HL-60 (cell line): ENCODE data around the gene COL23A1.

Experiments used
- DNase-seq, 2 experiments: peaks; one replicate each; pipeline ENCODE4 v3.0.0-alpha.2; 2010 to 2020; ENCODE audit warnings: low read depth in 1 of 2, low spot score in 1 of 2
- H3K27ac ChIP-seq: fragments of 250-450 bp; sonication (Bioruptor Pico); replicated peaks from 2 replicates; pipeline ENCODE4 v1.5.1; 2020; ENCODE audit warnings: mild to moderate bottlenecking, moderate library complexity
- H3K27me3 ChIP-seq: fragments of 250-450 bp; sonication (Bioruptor Pico); 2 replicates; pipeline ENCODE4 v1.5.1; 2021; ENCODE audit warnings: mild to moderate bottlenecking, moderate library complexity; ENCODE audit not compliant: insufficient read depth, poor library complexity, severe bottlenecking
- H3K4me3 ChIP-seq: replicated peaks from 2 replicates; pipeline ENCODE4 v1.5.1; 2011; ENCODE audit warnings: mild to moderate bottlenecking, control low read depth, low read length; ENCODE audit not compliant: insufficient read depth
- GABPA ChIP-seq: IDR thresholded peaks from 2 replicates; pipeline ENCODE4 v1.6.1; 2012; ENCODE audit warnings: low read depth
- POLR2AphosphoS5 ChIP-seq: IDR thresholded peaks from 2 replicates; pipeline ENCODE4 v1.6.1; 2012; ENCODE audit warnings: low read depth
- SPI1 ChIP-seq: IDR thresholded peaks from 2 replicates; pipeline ENCODE4 v1.6.1; 2012; ENCODE audit warnings: low read depth, mild to moderate bottlenecking, borderline replicate concordance
- TF ChIP-seq, protein P1 (sequence below): IDR thresholded peaks from one replicate; pipeline ENCODE4 v1.5.1; 2011; ENCODE audit warnings: low read length, control low read depth, inconsistent platforms; ENCODE audit not compliant: insufficient read depth
- TF ChIP-seq, protein P2 (sequence below): IDR thresholded peaks from 2 replicates; pipeline ENCODE4 v1.6.1; 2012; ENCODE audit warnings: low read depth; ENCODE audit not compliant: insufficient replicate concordance

COL23A1 gene

DNA sequence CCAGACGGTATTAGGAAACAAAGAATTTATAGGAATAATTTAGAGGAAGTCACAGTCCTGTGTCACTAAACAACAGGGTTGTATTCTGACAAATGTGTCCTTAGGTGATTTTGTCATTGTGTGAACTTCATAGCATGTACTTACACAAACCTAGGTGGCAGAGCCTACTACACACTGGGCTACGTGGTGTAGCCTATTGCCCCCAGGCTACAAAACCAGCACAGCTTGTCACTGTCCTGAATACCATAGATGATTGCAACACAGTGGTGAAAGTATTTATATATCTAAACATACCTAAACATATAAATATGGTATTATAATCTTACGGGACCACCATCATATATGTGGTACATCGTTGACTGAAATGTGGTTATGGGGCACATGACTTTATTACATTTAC, 69.3 kb downstream of the COL23A1 start:
- DNase-seq = no peak
- TF ChIP-seq POLR2AphosphoS5 = no peak
- TF ChIP-seq, protein P1, sequence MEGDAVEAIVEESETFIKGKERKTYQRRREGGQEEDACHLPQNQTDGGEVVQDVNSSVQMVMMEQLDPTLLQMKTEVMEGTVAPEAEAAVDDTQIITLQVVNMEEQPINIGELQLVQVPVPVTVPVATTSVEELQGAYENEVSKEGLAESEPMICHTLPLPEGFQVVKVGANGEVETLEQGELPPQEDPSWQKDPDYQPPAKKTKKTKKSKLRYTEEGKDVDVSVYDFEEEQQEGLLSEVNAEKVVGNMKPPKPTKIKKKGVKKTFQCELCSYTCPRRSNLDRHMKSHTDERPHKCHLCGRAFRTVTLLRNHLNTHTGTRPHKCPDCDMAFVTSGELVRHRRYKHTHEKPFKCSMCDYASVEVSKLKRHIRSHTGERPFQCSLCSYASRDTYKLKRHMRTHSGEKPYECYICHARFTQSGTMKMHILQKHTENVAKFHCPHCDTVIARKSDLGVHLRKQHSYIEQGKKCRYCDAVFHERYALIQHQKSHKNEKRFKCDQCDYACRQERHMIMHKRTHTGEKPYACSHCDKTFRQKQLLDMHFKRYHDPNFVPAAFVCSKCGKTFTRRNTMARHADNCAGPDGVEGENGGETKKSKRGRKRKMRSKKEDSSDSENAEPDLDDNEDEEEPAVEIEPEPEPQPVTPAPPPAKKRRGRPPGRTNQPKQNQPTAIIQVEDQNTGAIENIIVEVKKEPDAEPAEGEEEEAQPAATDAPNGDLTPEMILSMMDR = no peak
- TF ChIP-seq, protein P2, sequence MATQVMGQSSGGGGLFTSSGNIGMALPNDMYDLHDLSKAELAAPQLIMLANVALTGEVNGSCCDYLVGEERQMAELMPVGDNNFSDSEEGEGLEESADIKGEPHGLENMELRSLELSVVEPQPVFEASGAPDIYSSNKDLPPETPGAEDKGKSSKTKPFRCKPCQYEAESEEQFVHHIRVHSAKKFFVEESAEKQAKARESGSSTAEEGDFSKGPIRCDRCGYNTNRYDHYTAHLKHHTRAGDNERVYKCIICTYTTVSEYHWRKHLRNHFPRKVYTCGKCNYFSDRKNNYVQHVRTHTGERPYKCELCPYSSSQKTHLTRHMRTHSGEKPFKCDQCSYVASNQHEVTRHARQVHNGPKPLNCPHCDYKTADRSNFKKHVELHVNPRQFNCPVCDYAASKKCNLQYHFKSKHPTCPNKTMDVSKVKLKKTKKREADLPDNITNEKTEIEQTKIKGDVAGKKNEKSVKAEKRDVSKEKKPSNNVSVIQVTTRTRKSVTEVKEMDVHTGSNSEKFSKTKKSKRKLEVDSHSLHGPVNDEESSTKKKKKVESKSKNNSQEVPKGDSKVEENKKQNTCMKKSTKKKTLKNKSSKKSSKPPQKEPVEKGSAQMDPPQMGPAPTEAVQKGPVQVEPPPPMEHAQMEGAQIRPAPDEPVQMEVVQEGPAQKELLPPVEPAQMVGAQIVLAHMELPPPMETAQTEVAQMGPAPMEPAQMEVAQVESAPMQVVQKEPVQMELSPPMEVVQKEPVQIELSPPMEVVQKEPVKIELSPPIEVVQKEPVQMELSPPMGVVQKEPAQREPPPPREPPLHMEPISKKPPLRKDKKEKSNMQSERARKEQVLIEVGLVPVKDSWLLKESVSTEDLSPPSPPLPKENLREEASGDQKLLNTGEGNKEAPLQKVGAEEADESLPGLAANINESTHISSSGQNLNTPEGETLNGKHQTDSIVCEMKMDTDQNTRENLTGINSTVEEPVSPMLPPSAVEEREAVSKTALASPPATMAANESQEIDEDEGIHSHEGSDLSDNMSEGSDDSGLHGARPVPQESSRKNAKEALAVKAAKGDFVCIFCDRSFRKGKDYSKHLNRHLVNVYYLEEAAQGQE = no peak
- TF ChIP-seq SPI1 = no peak
- TF ChIP-seq GABPA = no peak
- no peak overlapping the region for H3K27ac ChIP-seq
- no peaks in the 10 kb centered on the region for H3K27me3 ChIP-seq
- H3K4me3 ChIP-seq = no peak overlapping the region

DNA sequence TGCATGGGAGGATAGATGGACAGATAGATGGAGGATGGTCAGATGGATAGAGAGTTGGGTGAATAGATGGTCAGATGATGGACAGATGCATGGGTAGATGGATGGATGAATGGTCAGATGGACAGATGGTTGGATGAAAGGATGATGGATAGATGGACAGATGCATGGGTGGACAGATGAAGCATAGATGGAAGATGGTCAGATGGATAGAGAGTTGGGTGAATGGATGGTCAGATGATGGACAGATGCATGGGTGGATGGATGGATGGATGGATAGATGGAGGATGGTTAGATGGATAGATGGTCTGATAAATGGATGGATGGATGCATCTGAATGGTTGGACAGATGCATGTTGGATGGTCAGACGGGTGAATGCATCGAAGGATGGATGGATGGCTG, 70.4 kb downstream of the COL23A1 start:
- Histone ChIP-seq H3K27me3 (no peaks in the 10 kb centered on the region), H3K27ac (no peak overlapping the region), H3K4me3 (no peak overlapping the region)
- DNase-seq = no peak
- TF ChIP-seq, protein P1 = no peak
- TF ChIP-seq POLR2AphosphoS5 (no peak), SPI1 (no peak), GABPA (no peak)
- TF ChIP-seq, protein P2 = no peak

DNA sequence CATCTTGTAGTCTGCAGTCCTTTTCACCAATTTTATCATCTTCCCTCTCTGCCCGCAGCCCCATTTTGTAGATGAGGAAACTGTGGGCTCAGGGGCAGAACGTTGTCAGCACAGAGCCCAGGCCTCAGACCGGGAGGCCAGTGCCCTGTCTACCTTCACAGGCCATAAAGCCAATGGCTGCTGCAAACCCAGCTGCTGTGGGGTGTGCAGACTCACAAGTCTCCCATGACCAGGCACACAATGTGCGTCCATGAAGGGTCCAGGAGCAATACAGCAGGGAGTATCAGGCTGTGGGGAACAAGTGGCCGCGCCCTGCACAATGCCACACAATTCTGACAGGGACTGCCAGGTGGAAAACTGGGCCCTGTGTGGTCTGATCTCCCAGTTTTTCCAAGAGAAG, 71.0 kb downstream of the COL23A1 start:
- TF ChIP-seq POLR2AphosphoS5 (no peak), GABPA (no peak), SPI1 (no peak)
- TF ChIP-seq, protein P1 = no peak
- TF ChIP-seq, protein P2 = no peak
- no peak for DNase-seq
- H3K4me3 ChIP-seq = no peak overlapping the region
- peak overlapping the region; percentile 30; the same call in 1 of the 2 replicates for H3K27ac ChIP-seq
- no peaks in the 10 kb centered on the region for H3K27me3 ChIP-seq
